Activated CD4-positive, alpha-beta memory T cell treated with anti-CD3 and anti-CD28 coated beads for 36 hours (primary cell): ENCODE data around the gene ZMIZ1. TPM values are rescaled to one million over a fixed set of nuclear protein-coding genes. Genes with fewer than 3 reads are reported as not detected.
A peak's percentile ranks its signal among the peaks of the same experiment; 100 is the strongest.

Experiments
- CTCF ChIA-PET: fragments of 350-600 bp; sonication (Branson Sonifier 250); formaldehyde crosslinking; loops from one replicate; lab custom pipeline; 2021; ENCODE audit warnings: antibody characterized with exemption, inconsistent platforms; lab: Charles Lee
- POLR2A ChIA-PET: fragments of 350-600 bp; sonication (Branson Sonifier 250); formaldehyde crosslinking; loops from one replicate; lab custom pipeline; 2021; ENCODE audit warnings: antibody characterized with exemption; lab: Charles Lee
- DNase-seq: peaks from one replicate; pipeline ENCODE4 v3.0.0-alpha.2; 2020
- H3K27ac Mint-ChIP-seq: one replicate; pipeline ENCODE4 v1.8.0; 2021; ENCODE audit warnings: mixed read lengths
- H3K27me3 Mint-ChIP-seq: one replicate; pipeline ENCODE4 v1.8.0; 2021; ENCODE audit warnings: mixed read lengths
- H3K36me3 Mint-ChIP-seq: one replicate; pipeline ENCODE4 v1.8.0; 2021; ENCODE audit warnings: mixed read lengths
- H3K4me1 Mint-ChIP-seq: one replicate; pipeline ENCODE4 v1.8.0; 2021; ENCODE audit warnings: low read depth, mixed read lengths
- H3K4me3 Mint-ChIP-seq: one replicate; pipeline ENCODE4 v1.8.0; 2021; ENCODE audit warnings: mild to moderate bottlenecking, mixed read lengths
- H3K9me3 Mint-ChIP-seq: one replicate; pipeline ENCODE4 v1.8.0; 2021; ENCODE audit warnings: mixed read lengths
- intact Hi-C: fragments of 100-400 bp; cut with micrococcal nuclease; formaldehyde crosslinking; loops from one replicate; pipeline ENCODE4 v1.15.1; 2023
- total RNA-seq, 2 experiments: library from RNA; stranded (reverse); gene quantifications; one replicate each; pipeline ENCODE4 v1.2.3, GENCODE V29; 2021

The ZMIZ1 gene
- total RNA-seq, 2 experiments from 2014 or later: 28.5 to 29.2 TPM

- no peaks in the 10 kb centered on the region for H3K36me3 Mint-ChIP-seq
- no peaks in the 10 kb centered on the region for H3K9me3 Mint-ChIP-seq
- no peaks in the 10 kb centered on the region for H3K4me1 Mint-ChIP-seq
- DNase-seq: peak; percentile 86
- CTCF ChIA-PET: interaction anchor here (0.6 to 4.7 kb wide), 71 partner anchors 8 to 1504 kb away, joined by 3 to 64 read pairs (median 4); no protein-coding TSS in a partner anchor
- POLR2A ChIA-PET: no interaction called here
- intact Hi-C loops: loop anchor here (1.0 to 10.0 kb wide), 7 partner anchors 127 to 1148 kb away; partner anchors contain the start of gene ZMIZ1
- H3K27me3 Mint-ChIP-seq: no peaks in the 10 kb centered on the region
- H3K4me3 Mint-ChIP-seq: no peak overlapping the region
- no peak overlapping the region for H3K27ac Mint-ChIP-seq
These were observed 126.5 kb downstream of the ZMIZ1 start for GRCh38 chr10:79195091-79195923.

DNA sequence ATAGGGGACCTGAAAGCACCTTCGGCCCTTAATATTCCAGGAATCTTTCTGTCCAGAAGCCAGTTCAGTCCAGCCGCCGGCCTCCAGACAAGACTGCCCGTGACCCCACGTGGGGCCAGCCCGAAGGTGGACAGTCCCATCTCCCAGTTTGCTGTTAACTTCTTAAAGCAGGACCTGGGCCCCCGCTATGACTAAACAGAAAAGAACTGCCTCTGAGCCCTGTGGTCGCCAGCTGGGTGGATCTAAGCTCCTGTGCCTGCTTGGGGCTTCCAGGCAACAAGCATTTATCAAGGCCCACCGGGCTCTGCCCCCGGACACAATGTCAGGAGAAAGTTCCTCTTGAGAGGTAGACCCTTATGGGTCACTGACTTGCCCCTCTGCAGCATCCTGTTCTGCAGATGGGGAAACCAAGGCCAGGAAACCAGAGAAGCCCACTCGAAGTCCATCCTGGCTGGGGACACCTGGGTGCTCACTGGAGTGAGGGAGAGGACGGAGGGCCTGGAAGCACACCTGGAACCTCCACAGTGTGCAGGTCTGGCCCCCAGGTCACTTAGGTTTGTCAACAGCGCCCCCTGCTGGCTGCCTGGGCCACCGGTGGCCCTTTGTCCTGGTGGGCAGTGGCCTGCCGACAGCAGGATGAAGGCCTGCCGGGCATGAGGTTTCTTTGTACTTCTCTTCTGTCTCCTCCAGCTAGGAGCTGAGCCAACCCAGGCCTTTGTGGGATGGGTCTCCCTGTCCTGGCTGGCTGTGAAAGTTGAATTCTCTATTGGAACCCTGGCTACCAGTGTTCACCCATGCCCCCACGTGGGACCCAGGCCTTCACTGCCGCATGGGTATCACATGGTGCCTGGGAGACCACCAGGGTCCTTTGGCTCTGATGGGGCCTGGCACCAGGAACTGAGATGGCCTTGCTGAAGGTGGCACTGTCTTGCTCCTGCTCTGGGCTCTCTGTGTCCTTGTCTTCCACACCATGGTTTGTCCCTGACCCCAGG, 128.0 kb downstream of the ZMIZ1 start:
- intact Hi-C loops: loop anchor here (5.0 to 10.0 kb wide), 4 partner anchors 262 to 772 kb away; no protein-coding TSS in a partner anchor
- no peak overlapping the region for H3K4me3 Mint-ChIP-seq
- H3K27me3 Mint-ChIP-seq: no peaks in the 10 kb centered on the region
- peak; percentile 81 for DNase-seq
- no peak overlapping the region for H3K27ac Mint-ChIP-seq
- CTCF ChIA-PET: interaction anchor here (0.6 to 4.7 kb wide), 36 partner anchors 7 to 1179 kb away, joined by 3 to 64 read pairs (median 4); no protein-coding TSS in a partner anchor
- H3K36me3 Mint-ChIP-seq: no peaks in the 10 kb centered on the region
- no peaks in the 10 kb centered on the region for H3K9me3 Mint-ChIP-seq
- H3K4me1 Mint-ChIP-seq: no peaks in the 10 kb centered on the region
- POLR2A ChIA-PET: interaction anchor here (0.6 kb wide), 1 partner anchor 1157 kb away, joined by 3 read pairs; no protein-coding TSS in a partner anchor

DNA sequence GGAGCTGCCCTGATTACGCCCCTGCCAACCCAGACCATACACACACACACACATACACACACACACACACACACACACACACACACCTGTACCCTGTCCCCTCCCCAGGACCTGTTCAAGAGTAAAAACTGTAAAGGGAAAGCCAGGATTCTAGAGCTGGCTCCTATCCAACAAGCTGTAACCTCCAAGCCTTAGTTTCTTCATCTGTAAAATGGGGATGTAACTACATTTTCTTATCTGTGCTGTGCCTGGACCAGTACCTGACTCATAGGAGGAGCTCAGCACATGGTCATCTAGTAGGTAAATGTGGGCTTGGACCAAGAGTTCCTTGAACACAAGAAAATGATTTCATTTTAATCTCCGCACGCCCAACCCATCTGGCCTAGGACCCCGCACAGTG, 128.8 kb downstream of the ZMIZ1 start:
- ChIA-PET CTCF (interaction anchor here (0.6 to 4.7 kb wide), 16 partner anchors 8 to 1179 kb away, joined by 3 to 64 read pairs (median 3); no protein-coding TSS in a partner anchor), POLR2A (interaction anchor here (0.6 kb wide), 1 partner anchor 1157 kb away, joined by 3 read pairs; no protein-coding TSS in a partner anchor)
- H3K27ac Mint-ChIP-seq: no peak overlapping the region
- intact Hi-C loops: loop anchor here (5.0 to 10.0 kb wide), 4 partner anchors 263 to 773 kb away; no protein-coding TSS in a partner anchor
- H3K4me1 Mint-ChIP-seq: no peaks in the 10 kb centered on the region
- H3K36me3 Mint-ChIP-seq: no peaks in the 10 kb centered on the region
- no peaks in the 10 kb centered on the region for H3K27me3 Mint-ChIP-seq
- H3K4me3 Mint-ChIP-seq: no peak overlapping the region
- no peak for DNase-seq
- H3K9me3 Mint-ChIP-seq: no peaks in the 10 kb centered on the region

- Mint-ChIP-seq H3K27me3 (no peaks in the 10 kb centered on the region), H3K27ac (no peak overlapping the region), H3K4me1 (no peaks in the 10 kb centered on the region), H3K9me3 (no peaks in the 10 kb centered on the region), H3K4me3 (no peak overlapping the region), H3K36me3 (no peaks in the 10 kb centered on the region)
- ChIA-PET POLR2A (no interaction called here), CTCF (no interaction called here)
- intact Hi-C loops: no loop called here
- no peak for DNase-seq
These were observed 131.6 kb downstream of the ZMIZ1 start for GRCh38 chr10:79200346-79200745.

DNA sequence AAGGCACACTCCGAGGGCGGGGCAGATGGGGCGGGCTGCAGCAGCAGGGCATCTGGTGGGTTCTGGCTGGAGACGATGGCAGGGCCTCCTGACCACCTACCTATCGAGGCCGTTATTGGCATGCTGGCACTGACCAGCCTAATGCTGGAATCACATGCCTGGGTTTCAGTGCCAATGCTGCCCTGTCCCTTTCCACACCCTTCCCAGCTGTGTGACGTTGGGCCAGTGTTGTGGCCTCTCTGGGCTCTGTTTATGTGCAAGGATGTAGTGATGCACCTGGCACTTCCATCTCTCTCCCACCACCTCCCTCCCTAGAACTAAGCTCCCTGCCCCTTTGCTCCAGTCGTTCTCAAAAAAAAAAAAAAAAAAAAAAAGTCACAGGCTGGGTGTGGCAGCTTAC, 132.9 kb downstream of the ZMIZ1 start:
- Mint-ChIP-seq H3K36me3 (no peaks in the 10 kb centered on the region), H3K27ac (no peak overlapping the region), H3K4me1 (no peaks in the 10 kb centered on the region), H3K4me3 (no peak overlapping the region), H3K27me3 (no peaks in the 10 kb centered on the region), H3K9me3 (no peaks in the 10 kb centered on the region)
- DNase-seq: no peak
- CTCF ChIA-PET: interaction anchor here (1.5 kb wide), 1 partner anchor 9 kb away, joined by 4 read pairs; no protein-coding TSS in a partner anchor
- POLR2A ChIA-PET: no interaction called here
- intact Hi-C loops: no loop called here

DNA sequence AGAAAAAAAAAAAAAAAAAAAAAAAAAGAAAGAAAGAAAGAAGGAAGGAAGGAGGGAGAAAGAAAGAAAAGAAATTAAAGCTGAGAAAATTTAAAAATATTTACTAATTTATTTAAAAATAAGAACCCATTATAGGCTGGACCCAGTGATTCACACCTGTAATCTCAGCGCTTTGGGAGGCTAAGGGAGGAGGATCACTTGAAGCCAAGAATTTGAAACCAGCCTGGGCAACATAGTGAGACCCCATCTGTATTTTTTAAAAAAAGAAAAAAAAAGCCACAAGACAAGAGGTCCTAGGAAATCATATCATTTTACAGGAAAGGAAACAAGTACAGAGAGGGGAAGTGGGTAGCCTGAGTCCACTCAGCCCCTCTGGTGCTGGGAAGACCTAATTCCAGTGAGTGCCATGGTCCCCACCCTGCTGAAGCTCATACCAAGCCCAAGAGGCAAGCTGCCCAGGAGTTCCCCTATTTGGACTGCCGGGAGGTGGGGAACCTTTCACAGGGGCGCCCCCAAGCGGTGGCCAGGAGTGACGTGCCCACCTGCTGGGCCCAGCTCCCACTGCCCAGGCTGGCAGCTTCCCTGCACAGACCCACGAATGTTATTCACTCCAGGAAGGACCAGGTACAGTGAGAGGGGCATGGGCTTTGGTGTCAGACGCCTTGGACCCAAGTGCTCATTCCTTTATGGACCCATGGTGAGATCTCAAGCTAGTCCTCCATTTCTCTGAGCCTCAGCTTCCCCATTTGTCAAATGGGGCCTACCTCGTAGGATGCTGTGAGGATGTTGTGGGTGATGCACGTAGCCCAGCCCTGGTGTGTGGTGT, 133.6 kb downstream of the ZMIZ1 start:
- no peak overlapping the region for H3K27ac Mint-ChIP-seq
- POLR2A ChIA-PET: no interaction called here
- CTCF ChIA-PET: interaction anchor here (0.8 to 1.6 kb wide), 7 partner anchors 10 to 1155 kb away, joined by 3 to 7 read pairs (median 4); no protein-coding TSS in a partner anchor

DNA sequence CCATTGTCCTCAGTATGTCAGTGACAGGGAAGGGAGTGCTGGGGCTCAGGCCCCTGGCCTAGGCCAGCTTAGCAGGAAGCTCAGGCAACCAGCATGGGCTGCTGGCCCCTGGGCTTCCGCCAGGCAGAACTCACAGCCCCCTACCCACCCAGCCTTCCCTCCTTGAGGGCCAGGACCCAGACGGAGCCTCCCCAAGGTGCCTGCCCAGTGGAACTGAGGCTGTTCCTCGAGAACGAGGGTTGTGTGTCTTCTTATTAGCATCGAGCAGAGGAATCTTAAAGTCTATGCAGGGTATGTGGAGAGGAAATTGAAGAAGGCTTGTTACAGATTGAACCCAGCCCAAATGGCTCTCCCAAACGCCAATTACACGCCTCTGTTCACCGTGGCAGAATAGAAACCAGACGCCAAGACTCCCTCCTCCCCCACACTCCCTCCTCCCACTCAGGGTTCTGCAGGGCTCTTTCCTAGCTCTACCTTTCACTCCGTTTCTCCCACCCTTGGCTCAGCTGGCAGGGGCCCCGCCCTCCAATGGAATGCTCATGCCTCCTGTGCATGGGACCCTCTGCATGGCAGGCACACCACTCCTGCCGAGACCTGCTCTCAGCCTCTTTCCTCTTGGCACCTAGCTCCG, 134.4 kb downstream of the ZMIZ1 start:
- Mint-ChIP-seq H3K9me3 (no peaks in the 10 kb centered on the region), H3K27ac (no peak overlapping the region), H3K4me3 (no peak overlapping the region), H3K4me1 (no peaks in the 10 kb centered on the region), H3K36me3 (no peaks in the 10 kb centered on the region), H3K27me3 (no peaks in the 10 kb centered on the region)
- DNase-seq: no peak
- ChIA-PET POLR2A (no interaction called here), CTCF (interaction anchor here (1.0 to 1.8 kb wide), 9 partner anchors 7 to 1158 kb away, joined by 3 to 7 read pairs (median 4); no protein-coding TSS in a partner anchor)
- intact Hi-C loops: no loop called here

More for the DNA sequence above, 133.6 kb downstream of the ZMIZ1 start:
- H3K4me1 Mint-ChIP-seq: no peaks in the 10 kb centered on the region
- no peaks in the 10 kb centered on the region for H3K9me3 Mint-ChIP-seq
- no peak overlapping the region for H3K4me3 Mint-ChIP-seq
- DNase-seq: peak; percentile 59
- intact Hi-C loops: no loop called here
- no peaks in the 10 kb centered on the region for H3K36me3 Mint-ChIP-seq
- no peaks in the 10 kb centered on the region for H3K27me3 Mint-ChIP-seq

- no peaks in the 10 kb centered on the region for H3K4me1 Mint-ChIP-seq
- DNase-seq: no peak
- no peak overlapping the region for H3K27ac Mint-ChIP-seq
- ChIA-PET CTCF (interaction anchor here (1.2 to 1.8 kb wide), 4 partner anchors 8 to 1158 kb away, joined by 3 to 5 read pairs (median 4); no protein-coding TSS in a partner anchor), POLR2A (no interaction called here)
- no peaks in the 10 kb centered on the region for H3K36me3 Mint-ChIP-seq
- no peaks in the 10 kb centered on the region for H3K9me3 Mint-ChIP-seq
- intact Hi-C loops: no loop called here
- no peaks in the 10 kb centered on the region for H3K27me3 Mint-ChIP-seq
- no peak overlapping the region for H3K4me3 Mint-ChIP-seq
These were observed 135.1 kb downstream of the ZMIZ1 start for GRCh38 chr10:79203833-79204232.

GRCh38 chr10:79206300-79207095, 137.7 kb downstream of the ZMIZ1 start:
- intact Hi-C loops: no loop called here
- Mint-ChIP-seq H3K9me3 (no peaks in the 10 kb centered on the region), H3K27me3 (no peaks in the 10 kb centered on the region), H3K36me3 (no peaks in the 10 kb centered on the region), H3K27ac (no peak overlapping the region), H3K4me3 (no peak overlapping the region), H3K4me1 (no peaks in the 10 kb centered on the region)
- CTCF ChIA-PET: interaction anchor here (0.5 to 1.2 kb wide), 5 partner anchors 9 to 379 kb away, joined by 3 to 7 read pairs (median 3); no protein-coding TSS in a partner anchor
- no peak for DNase-seq
- POLR2A ChIA-PET: no interaction called here

- Mint-ChIP-seq H3K9me3 (no peaks in the 10 kb centered on the region), H3K4me1 (no peaks in the 10 kb centered on the region), H3K27me3 (no peaks in the 10 kb centered on the region), H3K36me3 (no peaks in the 10 kb centered on the region), H3K4me3 (no peak overlapping the region), H3K27ac (no peak overlapping the region)
- CTCF ChIA-PET: interaction anchor here (0.6 to 1.6 kb wide), 2 partner anchors 10 to 11 kb away, joined by 3 to 6 read pairs; no protein-coding TSS in a partner anchor
- DNase-seq: no peak
- intact Hi-C loops: no loop called here
- POLR2A ChIA-PET: no interaction called here
These were observed 138.3 kb downstream of the ZMIZ1 start for GRCh38 chr10:79207096-79207357.
